NCI-H187 (cell line): ENCODE measurements around the gene AQP12B.

Experiments
- DNase-seq, 2 experiments: peaks; one replicate each; lab custom pipeline; 2025; lab: John Stamatoyannopoulos, UW

The AQP12B gene

DNA sequence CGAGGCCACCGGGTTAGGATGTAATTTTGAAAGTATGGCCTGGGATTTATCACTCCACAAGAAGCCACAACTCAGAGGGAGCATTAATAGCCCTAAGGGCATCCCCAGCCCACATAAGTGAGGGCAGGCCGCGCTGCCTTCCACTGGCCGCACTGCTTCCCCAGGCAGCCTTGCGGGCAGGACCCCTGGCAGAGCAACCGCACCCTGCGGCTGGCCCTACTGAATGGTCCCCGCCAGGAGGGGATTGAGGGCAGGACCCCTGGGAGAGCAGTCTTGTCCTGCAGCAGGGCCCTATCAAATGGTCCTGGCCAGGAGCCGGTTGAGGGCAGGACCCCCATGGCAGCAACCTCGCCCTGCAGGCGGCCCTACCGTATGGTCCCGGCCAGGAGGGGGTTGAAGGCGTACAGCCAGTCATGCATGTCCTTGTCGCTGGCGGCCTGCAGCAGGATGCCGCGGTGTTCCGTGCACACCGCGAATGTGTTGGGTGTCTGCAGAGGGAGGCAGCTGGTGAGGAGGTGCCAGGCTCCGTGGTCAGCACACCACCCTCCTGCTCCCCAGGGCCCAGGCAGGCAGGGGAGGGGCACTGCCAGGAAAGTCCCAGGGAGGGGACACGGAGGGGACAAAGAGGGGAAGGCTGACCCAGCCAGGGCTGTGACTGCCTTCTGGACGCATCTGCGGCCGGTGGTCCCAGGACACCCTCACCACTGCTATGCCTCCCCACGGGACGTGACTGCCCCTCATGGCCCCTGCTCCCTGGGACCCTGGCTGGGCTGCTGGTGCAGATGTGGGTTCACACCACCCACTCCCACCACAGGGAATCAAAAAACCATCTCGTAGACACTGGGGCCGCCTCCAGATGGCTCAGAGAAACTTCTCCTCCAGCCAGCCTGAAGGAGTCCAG is 35.2 kb upstream of the AQP12B start:
- DNase-seq: no peak

DNA sequence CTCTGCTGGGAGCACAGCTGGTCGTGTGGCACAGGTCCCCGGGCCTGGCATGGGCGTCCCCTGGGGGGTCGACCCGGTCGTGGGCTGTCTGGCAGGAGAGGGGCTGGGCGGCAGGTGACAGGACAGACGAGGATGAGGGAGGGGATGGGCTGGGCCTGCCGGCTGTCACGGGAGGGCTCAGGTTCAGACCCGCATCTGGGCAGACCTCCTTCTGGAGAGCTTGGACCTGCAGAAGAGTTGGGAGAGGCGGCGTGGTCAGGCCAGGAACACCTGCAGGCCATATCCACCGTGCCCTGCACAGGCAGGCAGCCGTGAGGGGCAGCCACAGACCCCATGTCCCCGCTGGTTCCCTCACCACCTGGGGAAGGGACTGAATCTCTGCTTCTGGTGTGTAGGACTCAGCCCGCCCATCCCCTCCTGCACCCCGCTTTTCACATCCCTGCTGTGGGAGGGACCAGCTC is 34.5 kb upstream of the AQP12B start:
- no peak for DNase-seq

DNA sequence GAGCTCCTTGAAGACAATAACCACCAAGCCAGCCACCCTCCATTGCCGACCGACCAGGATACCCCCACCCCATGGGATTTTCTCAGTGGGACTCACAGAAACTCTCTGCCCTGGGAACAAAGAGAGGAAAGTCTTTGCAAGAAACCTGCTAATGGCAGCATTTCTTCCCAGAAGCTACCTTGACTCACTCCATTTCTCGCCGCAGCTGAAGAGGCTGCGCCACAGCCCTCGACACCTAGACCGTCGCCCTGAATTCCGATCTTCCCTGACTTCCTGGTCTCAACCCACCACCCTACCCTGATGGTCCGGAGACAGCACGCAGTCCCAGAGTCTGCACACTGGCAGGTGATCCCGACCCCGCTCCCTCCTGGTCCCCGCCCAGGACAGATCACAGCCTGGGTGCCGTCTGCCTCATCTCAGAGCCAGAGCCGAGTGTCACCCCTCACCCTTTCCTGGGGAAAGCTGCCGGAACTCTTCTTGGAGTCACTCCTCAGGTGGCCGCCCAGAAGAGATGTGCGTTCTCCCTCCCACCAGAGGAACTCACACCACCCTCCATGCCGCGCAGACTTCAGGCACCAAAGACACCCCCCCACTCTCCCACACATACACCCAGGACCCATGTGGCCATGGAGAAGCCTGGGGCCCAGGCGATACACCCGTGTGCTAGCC is 33.6 kb upstream of the AQP12B start:
- DNase-seq: no peak

DNA sequence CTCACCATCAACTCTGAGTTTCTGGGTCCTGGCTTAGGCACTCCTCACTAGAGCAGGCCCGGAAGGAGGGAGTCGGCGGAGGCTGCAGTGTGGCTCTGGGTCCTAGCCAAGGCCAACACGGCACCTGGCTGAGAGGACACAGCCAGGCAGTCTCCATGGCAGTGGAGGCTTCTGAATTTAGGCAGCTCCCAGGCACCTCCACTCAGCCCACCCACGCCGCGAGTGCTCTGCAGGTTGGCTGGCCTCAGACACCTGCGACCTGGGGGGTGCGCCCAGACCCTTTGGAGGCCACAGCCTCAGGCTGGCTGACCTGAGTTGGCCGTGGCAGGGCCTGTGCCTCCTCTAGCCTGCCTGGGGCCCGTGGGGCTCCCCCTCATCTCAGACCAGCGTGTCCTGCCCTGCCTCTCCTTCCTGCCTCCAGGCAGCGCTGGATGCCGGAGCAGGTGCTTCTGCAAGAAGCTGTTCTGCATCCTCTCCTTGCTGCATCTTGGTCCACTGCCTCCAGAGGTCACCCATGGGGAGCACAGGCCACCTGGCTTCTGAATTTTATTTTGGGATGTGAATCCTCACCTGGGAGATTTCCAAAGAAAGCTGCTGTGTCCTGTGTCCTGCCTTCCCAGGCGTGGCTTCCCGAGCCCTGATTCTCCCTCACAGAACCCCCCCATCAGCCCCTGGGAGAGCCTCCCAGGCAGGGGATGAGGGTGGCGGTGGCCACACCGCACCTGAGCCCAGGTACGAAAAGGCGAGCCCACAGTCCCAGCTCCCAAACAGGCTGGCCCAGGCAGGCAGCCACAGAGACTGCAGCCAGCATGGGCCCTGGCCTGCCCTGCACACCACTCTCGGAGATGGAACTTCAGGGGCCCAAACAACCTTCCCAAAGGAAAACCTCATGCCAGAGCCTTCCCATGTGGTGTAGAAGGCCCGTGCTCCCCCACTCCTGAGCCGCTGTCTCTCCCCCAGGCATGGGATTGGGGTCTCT is 32.4 kb upstream of the AQP12B start:
- no peak for DNase-seq

DNA sequence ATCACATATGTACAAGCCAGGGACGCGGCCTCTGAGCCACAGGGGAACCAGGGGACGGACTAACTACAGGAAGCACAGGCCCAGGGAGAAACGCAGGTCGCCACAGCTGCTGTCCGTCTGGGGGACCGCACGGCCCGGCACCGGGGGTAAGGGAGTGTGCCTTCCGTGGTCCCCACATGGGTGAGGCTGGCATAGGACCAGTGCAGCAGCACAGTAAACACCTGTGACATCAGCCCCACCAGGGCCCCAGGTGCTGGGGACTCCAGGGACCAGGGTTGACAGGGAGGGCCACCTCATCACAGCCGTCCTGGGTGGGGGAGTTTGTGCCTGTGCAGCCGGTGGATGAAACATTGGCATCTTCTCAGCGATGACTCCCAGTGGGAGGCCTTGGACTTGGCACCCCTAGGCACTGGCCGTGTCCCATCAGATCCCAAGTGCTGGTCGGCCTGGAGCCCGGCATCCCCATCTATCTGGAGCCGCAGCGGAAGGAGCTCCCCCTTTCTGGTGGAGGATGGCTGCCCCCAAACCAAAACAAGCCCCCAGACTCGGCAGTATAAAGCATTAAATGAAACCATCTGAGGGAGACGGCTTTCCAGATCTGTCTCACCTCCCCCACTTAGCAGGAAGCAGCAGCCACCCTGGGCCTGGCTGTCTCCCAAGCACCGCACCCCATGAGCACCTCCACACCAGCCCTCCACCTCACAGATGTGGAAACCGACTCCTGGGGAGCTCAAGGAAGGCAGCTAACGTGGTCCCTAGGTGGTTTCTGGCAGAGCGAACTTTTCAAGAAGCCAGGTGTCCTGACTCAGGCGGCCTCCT is 31.5 kb upstream of the AQP12B start:
- no peak for DNase-seq

DNA sequence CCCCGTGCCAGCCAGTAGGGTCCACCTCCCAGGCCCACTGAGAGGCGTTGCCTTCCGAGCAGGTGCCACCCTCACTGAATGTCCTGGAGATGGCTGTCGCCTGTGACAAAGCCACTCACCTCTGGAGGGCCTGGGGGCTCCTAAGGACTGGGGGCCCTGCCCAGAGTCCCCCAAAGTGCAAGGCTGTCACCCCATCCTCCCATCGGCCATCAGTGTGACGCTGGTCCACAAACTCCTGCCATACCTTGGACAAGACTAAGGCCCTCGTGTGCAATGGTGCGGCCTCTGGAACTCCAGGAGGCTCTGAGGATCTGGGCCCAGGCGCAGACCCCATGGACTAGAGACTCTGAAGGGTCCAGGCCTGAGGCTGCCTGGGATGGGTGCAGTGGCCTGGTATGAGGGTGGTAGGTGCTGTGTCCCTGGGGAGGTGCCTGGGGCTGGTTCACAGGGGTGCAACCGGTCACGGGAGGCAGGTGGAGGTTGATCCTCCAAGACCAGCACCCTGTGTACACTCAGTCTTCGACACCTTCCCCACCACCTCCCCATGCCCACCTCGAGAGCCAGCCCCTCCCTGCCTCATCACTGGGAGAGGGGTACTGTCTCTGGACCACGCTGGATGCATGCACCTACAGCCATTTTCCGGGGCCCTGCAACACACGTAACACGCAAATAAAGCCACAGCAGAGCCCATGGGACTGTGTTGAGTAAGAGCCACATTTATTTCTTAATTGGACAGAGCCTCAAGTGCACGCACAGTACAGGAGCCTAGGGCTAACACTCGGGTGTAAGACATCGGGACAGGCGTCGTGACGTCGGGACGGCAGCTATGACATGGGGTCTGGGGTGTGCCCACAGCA is 30.6 kb upstream of the AQP12B start:
- DNase-seq: no peak

DNA sequence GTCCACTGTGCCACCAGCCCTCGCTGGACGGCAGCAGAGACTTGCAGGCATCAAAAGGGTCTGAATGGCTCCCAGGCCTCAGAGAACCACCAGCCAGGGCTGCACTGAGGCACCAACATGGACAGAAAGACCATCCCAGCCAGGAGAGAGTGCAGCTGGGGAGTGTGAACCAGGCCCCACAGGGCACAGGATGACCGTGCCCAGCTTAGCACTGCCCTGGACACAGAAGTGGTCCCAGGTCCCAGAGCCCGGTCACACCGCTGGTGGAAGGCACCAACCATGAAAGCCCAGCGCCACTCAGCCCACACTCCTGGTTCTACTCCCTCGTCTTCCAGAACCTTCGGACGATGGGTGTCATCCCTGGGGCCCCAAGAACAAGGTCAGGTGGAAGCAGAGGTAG is 29.4 kb upstream of the AQP12B start:
- DNase-seq: no peak

DNA sequence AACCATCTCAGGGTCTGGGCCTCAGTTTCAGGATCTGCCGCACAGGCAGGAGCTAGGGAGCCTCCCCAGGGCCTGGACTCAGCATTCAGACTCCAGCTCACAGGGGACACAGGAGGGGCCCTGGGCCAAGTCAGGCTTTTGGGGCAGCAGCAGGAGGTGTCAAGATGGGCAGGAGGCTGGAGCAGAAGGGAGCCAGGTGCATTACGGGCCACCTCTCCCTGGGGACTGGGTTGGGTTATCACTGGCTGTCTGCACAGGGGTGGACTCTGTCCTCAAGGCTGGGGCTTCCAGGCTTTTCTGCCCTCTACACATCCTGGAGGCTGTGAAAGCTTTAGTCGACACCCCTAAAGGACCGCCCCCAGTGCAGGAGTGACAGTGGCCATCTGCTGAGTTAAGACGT is 29.0 kb upstream of the AQP12B start:
- DNase-seq: no peak

DNA sequence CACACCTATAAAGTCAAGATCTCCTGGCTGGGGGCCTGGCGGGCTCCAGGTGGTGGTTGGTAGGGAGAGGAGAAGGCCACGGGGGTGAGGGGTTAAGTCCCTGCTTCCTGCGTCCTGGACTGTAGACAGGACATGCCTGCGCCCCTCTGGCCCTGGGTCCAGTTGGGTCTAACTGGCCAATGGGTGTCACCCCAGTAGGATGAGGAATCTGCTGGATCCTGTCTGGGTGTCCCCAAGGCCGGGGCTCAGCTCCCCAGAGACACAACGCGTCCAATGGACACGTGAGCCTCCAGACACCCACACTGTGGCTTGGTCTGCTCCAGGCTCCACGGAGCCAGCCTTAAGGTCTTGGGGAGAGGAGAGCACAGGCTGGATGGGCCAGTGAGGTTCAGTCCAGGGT is 28.6 kb upstream of the AQP12B start:
- DNase-seq: no peak

DNA sequence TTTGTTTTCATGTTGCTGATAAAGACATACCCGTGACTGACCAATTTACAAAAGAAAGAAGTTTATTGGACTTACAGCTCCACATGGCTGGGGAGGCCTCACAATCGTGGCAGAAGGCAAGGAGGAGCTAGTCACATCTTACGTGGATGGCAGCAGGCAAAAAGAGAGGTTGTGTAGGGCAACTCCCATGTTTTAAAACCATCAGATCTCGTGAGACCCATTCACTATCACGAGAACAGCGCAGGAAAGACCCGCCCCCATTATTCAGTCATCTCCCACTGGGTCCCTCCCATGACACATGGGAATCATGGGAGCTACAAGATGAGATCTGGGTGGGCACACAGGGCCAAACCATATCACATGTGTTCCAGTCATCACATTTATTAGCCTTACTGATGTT is 25.8 kb upstream of the AQP12B start:
- DNase-seq: no peak

DNA sequence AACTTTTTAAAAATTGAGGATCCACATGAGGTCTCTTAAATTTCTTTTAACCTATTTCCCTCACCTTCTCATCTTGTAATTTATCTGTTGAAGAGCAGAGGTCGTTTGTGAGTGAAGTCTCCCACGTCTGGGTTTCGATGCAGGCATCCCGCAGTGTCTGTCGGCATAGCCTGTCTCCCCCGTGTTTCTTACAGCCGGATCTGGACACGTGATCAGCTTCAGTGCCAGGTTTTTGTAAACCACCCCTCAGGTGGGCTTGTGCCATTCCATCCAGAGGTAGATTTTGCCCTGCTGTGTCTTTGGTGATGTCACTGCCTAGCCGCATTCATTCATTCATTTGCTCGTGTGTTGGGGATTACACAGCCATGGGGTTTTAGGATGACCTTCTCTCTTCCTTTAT is 25.1 kb upstream of the AQP12B start:
- no peak for DNase-seq

DNA sequence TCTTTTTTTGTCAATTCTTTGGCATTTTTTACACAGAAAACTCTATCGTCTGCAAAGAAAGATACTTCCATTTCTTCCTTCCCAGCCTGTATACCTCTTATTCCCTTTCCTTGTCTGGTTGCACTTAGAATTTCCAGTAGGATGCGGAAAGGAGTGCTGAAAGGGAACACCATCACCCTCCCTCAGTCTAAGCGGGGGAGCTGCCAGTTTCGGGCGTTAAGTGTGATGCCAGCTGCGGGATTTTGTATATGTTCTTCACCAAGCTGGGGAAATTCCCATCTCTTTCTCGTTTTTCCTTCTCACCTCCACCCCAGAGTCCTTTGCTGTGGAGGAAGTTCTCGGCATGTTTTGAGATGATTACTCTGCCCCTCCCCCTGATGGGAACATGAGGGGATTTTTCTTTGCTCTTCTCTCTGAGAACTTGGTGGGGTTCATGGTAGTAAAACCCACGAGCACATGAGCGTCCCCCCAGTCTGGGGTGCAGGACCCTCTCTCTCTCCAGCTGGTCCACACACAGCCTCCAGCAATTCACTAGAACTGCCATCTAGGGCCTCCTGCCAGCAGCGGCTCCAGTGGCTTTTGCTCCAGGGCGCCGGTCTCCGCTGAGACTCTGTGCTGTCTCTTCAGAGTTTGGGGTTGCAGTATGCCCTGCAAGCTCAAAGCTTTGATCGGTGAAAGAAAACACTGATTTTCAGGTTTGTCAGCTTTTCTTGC is 24.5 kb upstream of the AQP12B start:
- DNase-seq: no peak

DNA sequence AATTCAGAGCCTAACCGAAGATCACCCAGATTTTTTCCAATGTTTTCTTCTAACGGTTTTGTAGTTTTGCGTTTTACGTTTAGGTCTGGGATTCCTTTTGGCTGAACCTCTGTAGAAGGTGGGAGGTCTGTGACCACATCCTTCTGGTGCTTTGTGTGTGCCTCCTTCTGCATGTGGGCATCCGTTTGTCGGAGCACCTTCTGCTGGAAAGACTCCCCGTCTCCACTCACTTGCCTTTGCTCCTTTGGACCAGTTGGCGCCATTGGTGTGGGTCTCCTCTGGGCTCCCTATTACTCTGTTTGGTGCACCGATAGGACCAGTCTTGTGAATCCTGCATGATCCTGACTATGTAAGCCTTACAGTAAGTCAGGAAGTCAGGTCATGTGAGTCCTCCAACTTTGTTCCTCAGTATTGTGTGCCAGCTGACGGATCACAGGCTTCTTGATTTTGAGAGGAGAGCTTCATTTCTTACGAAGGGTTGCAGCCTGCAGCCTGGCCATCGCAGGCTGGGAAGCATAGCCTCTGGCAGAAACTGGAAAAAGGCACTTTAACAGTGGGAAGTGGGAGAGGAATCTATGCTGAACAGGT is 22.6 kb upstream of the AQP12B start:
- no peak for DNase-seq

DNA sequence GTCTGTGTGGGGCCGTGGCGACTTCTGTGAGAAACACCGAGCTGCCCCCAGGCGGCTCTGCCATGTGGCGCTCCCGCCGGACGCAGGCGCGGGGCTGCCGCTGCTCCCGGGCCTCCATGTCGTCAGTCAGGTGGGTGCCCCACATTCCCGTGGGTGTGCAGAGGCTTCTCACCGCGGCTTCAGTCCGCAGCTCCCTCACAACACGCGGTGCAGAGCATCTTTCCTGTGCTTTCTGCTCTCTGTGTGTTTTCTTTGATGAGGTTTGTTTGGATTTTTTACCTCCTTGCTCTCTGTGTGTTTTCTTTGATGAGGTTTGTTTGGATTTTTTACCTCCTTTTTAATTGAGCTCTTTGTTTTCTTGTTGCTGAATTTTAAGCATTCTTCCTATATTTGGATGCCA is 22.0 kb upstream of the AQP12B start:
- DNase-seq: no peak

DNA sequence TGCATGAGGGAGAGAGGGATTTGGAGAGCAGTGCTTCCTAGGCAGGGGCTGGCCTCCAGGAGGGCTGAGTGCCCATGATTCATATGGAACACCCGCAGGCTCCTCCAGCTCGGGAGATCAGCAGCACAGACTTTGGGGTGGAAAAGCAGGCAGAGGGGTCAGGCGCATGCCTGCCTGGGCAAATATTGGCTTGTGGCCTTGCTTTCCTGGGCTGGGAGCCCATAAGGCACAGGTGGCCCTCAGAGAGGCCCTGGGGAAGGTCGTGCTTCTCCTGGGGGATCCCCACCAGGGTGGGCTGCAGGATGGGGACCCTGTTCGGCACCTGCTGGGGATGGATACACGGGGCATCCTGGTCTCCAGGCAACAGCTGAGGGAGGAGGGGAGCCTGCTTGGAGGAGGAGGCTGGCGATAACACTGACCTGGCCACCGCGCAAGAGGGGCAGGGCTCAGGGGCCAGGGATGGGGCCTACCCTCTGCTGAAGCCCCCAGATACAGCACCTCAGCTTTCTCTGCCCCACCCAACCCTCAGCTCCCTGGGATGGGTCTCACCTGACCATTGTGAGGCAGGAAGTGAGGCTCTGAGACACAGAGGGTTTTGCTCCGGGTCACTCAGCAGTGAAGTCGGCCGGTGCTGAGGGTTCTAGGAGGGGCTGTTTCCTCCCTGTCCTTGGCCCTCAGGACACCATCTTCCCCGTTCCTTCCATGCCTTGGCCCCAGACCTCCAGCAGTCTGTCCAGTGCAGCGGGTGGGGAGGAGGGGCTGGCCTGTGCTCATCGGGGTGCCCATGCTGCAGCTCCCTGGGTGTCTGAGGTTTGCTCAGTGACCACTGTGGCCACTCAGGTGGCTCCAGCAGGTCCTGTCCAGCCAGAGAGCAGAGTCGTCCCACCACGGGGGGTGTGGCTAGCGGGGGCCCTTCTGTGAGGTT is 21.0 kb upstream of the AQP12B start:
- no peak for DNase-seq

DNA sequence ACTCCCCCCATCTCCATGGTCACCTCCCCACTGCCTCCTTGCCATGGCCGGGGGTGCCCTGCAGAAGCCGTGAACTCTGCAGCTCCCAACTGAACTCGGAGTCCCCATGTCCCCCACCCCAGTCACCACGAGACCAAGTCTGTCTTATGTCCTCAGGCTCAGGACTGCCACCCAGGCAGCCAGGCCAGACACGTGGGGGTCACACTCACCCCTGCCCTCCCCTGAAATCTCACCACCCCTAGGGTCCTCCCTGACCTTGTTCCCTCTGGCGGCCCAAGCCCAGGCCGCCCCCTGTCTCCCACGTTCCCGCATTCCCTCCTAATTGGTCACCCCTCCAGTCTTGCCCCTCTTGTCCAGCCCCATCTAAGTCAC is 19.9 kb upstream of the AQP12B start:
- DNase-seq: no peak

DNA sequence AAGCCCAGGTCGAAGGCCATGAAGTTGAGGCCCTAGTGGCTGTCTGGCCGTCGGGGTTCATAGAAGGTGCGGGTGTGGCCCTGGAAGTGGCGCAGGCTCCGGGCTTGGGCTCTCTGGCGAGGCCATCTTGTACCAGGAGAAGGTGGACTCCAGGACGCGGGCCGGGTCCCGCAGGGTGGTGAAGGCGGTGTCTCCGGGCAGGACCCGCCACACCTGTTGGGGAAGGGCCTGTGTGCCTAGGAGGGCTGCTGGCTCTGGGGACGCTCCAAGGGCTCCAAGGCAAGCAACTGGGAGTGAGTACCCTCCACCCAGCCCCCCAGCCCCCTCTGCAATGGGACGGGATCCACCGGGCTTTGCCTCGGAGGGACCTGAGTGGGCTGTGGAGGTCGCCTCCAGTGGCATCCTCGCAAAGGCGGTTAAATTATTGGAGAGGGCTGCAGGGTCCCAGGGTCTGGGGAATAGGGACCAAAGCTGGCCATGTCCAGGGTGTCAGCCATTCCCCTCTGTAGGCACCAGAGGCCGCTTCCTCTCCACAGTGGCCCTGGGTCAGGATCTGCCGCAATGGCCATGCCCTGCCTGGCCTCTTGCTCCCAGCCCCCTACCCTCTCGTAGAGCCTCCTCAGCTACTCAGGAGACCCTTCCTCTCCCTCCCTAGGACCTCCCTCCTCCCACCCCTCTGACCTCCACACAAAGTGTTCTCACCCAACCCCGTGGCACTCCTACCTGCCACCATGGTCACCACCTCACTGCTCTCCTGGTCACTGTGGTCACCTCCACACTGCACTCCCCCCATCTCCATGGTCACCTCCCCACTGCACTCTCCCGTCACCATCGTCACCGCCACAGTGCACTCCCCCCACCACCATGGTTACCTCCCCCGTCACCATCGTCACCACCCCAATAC is 19.3 kb upstream of the AQP12B start:
- DNase-seq: no peak
